HEK293T (cell line): ENCODE results near the gene PLA2G1B.

ENCODE experiments used
- ARNT ChIP-seq: fragments of 450-650 bp; IDR thresholded peaks from 2 replicates; pipeline ENCODE4 v1.6.1; 2017; ENCODE audit warnings: mild to moderate bottlenecking
- BHLHE40 ChIP-seq: fragments of 450-650 bp; IDR thresholded peaks from 2 replicates; pipeline ENCODE4 v1.6.1; 2016; ENCODE audit warnings: mild to moderate bottlenecking, moderate library complexity, borderline replicate concordance
- ELF4 ChIP-seq: fragments of 450-650 bp; IDR thresholded peaks from 2 replicates; pipeline ENCODE4 v1.6.1; 2017; ENCODE audit warnings: antibody characterized with exemption
- FOXA1 ChIP-seq: fragments of 450-650 bp; IDR thresholded peaks from 2 replicates; pipeline ENCODE4 v1.6.1; 2016; ENCODE audit warnings: mild to moderate bottlenecking
- FOXK2 ChIP-seq: fragments of 450-650 bp; IDR thresholded peaks from 2 replicates; pipeline ENCODE4 v1.6.1; 2016; ENCODE audit warnings: mild to moderate bottlenecking
- FOXM1 ChIP-seq: fragments of 450-650 bp; IDR thresholded peaks from 2 replicates; pipeline ENCODE4 v1.6.1; 2017; ENCODE audit warnings: mild to moderate bottlenecking, borderline replicate concordance
- HDGF ChIP-seq: fragments of 450-650 bp; IDR thresholded peaks from 2 replicates; pipeline ENCODE4 v1.6.1; 2017; ENCODE audit warnings: antibody characterized with exemption, borderline replicate concordance
- LEF1 ChIP-seq: fragments of 450-650 bp; IDR thresholded peaks from 2 replicates; pipeline ENCODE4 v1.6.1; 2017; ENCODE audit warnings: mild to moderate bottlenecking, borderline replicate concordance
- NFRKB ChIP-seq: fragments of 450-650 bp; IDR thresholded peaks from 2 replicates; pipeline ENCODE4 v1.6.1; 2016; ENCODE audit warnings: mild to moderate bottlenecking, moderate library complexity
- PKNOX1 ChIP-seq: fragments of 450-650 bp; IDR thresholded peaks from 2 replicates; pipeline ENCODE4 v1.6.1; 2016
- SP1 ChIP-seq: fragments of 450-650 bp; IDR thresholded peaks from 2 replicates; pipeline ENCODE4 v1.6.1; 2017
- SUZ12 ChIP-seq: fragments of 450-650 bp; IDR thresholded peaks from 2 replicates; pipeline ENCODE4 v1.6.1; 2016; ENCODE audit warnings: mild to moderate bottlenecking
- TARDBP ChIP-seq: fragments of 450-650 bp; IDR thresholded peaks from 2 replicates; pipeline ENCODE4 v1.6.1; 2016
- ZNF384 ChIP-seq: fragments of 450-650 bp; IDR thresholded peaks from 2 replicates; pipeline ENCODE4 v1.6.1; 2016

GRCh38 chr12:120278137-120279069 lies 49.2 kb downstream of the PLA2G1B start:
- TF ChIP-seq FOXK2 (no peak), NFRKB (no peak), ELF4 (no peak), SP1 (no peak), SUZ12 (no peak), TARDBP (no peak), ZNF384 (no peak), FOXA1 (no peak), PKNOX1 (no peak), BHLHE40 (no peak), FOXM1 (no peak), ARNT (no peak), HDGF (no peak), LEF1 (no peak)
